HEK293 (cell line): Measurements from ENCODE around the gene ZCCHC10.

Experiments
- CTCF ChIA-PET: fragments of 350-600 bp; formaldehyde crosslinking; extraction: SDS; loops from one replicate; lab custom pipeline; 2021; ENCODE audit warnings: antibody characterized with exemption; lab: Yijun Ruan, JAX
- POLR2A ChIA-PET: fragments of 300-600 bp; formaldehyde crosslinking; extraction: SDS; loops from one replicate; lab custom pipeline; 2020; ENCODE audit warnings: antibody characterized with exemption, inconsistent platforms; lab: Yijun Ruan, JAX
- H3K27ac ChIP-seq: fragments of 200-500 bp; sonication (Bioruptor generic); 2 replicates; pipeline ENCODE4 v1.5.1; 2014; ENCODE audit warnings: low read depth, low read length, control low read depth, inconsistent platforms; ENCODE audit errors: extremely low read depth
- H3K36me3 ChIP-seq, 2 experiments: fragments of 200-500 bp in 1 of 2; sonication (Bioruptor generic) in 1 of 2; 1 replicate in 1 of 2; 2 replicates in 1 of 2; pipeline ENCODE4 v1.5.1; 2014 to 2017; ENCODE audit warnings: inconsistent platforms in 2 of 2, low read length in 2 of 2; ENCODE audit not compliant: control insufficient read depth in 2 of 2, insufficient read depth in 1 of 2
- H3K4me1 ChIP-seq: fragments of 200-500 bp; sonication (Bioruptor generic); 2 replicates; pipeline ENCODE4 v1.5.1; 2014; ENCODE audit warnings: mild to moderate bottlenecking, low read length, inconsistent platforms; ENCODE audit not compliant: control insufficient read depth, insufficient read depth
- H3K4me3 ChIP-seq: 2 replicates; pipeline ENCODE4 v1.5.1; 2011; ENCODE audit warnings: low read depth, mild to moderate bottlenecking, control low read depth, low read length, moderate library complexity
- H3K9me3 ChIP-seq: fragments of 200-500 bp; sonication (Bioruptor generic); 2 replicates; pipeline ENCODE4 v1.5.1; 2014; ENCODE audit warnings: low read depth, low read length, inconsistent platforms; ENCODE audit not compliant: control insufficient read depth, insufficient read depth
- GFI1B ChIP-seq: fragments of 450-650 bp; formaldehyde crosslinking; IDR thresholded peaks from 2 replicates; pipeline ENCODE4 v1.5.1; 2016; ENCODE audit warnings: missing biosample characterization, missing genetic modification characterization
- GLIS2 ChIP-seq: fragments of 450-650 bp; formaldehyde crosslinking; IDR thresholded peaks from 2 replicates; pipeline ENCODE4 v1.5.1; 2016; ENCODE audit warnings: missing biosample characterization, missing genetic modification characterization
- KLF17 ChIP-seq: fragments of 450-650 bp; formaldehyde crosslinking; IDR thresholded peaks from 2 replicates; pipeline ENCODE4 v1.5.1; 2016; ENCODE audit warnings: missing biosample characterization, missing genetic modification characterization
- PRDM4 ChIP-seq: fragments of 450-650 bp; formaldehyde crosslinking; IDR thresholded peaks from 2 replicates; pipeline ENCODE4 v1.5.1; 2017; ENCODE audit warnings: missing biosample characterization, missing genetic modification characterization
- SCRT1 ChIP-seq: fragments of 450-650 bp; formaldehyde crosslinking; IDR thresholded peaks from 2 replicates; pipeline ENCODE4 v1.5.1; 2016; ENCODE audit warnings: missing biosample characterization, missing genetic modification characterization, borderline replicate concordance
- SETDB1 ChIP-seq: IDR thresholded peaks from one replicate; pipeline ENCODE4 v1.6.1; 2017; ENCODE audit warnings: mild to moderate bottlenecking, low read length, moderate library complexity, mixed read lengths; ENCODE audit not compliant: insufficient read length
- ZBTB10 ChIP-seq: fragments of 450-650 bp; formaldehyde crosslinking; IDR thresholded peaks from 2 replicates; pipeline ENCODE4 v1.5.1; 2016; ENCODE audit warnings: missing biosample characterization, missing genetic modification characterization
- ZBTB48 ChIP-seq: fragments of 450-650 bp; formaldehyde crosslinking; IDR thresholded peaks from 2 replicates; pipeline ENCODE4 v1.5.1; 2016; ENCODE audit warnings: missing biosample characterization, missing genetic modification characterization
- ZNF155 ChIP-seq: fragments of 450-650 bp; formaldehyde crosslinking; IDR thresholded peaks from 2 replicates; pipeline ENCODE4 v1.5.1; 2016; ENCODE audit warnings: missing biosample characterization, missing genetic modification characterization
- ZNF184 ChIP-seq: fragments of 450-650 bp; IDR thresholded peaks from 2 replicates; pipeline ENCODE4 v1.5.1; 2018; ENCODE audit warnings: missing biosample characterization, mild to moderate bottlenecking, missing genetic modification characterization
- ZNF19 ChIP-seq: fragments of 450-650 bp; formaldehyde crosslinking; IDR thresholded peaks from 2 replicates; pipeline ENCODE4; 2016; ENCODE audit warnings: missing biosample characterization, missing genetic modification characterization, low read depth
- ZNF223 ChIP-seq: fragments of 450-650 bp; formaldehyde crosslinking; IDR thresholded peaks from 2 replicates; pipeline ENCODE4 v1.5.1; 2016; ENCODE audit warnings: missing biosample characterization, missing genetic modification characterization
- ZNF302 ChIP-seq: fragments of 450-650 bp; formaldehyde crosslinking; IDR thresholded peaks from 2 replicates; pipeline ENCODE4 v1.5.1; 2016; ENCODE audit warnings: missing biosample characterization, missing genetic modification characterization, low read depth
- ZNF398 ChIP-seq: fragments of 450-650 bp; formaldehyde crosslinking; IDR thresholded peaks from 2 replicates; pipeline ENCODE4 v1.5.1; 2017; ENCODE audit warnings: missing biosample characterization, missing genetic modification characterization
- ZNF529 ChIP-seq: fragments of 450-650 bp; formaldehyde crosslinking; IDR thresholded peaks from 2 replicates; pipeline ENCODE4 v1.5.1; 2017; ENCODE audit warnings: missing genetic modification characterization, missing biosample characterization; ENCODE audit not compliant: insufficient replicate concordance
- ZNF600 ChIP-seq: fragments of 450-650 bp; formaldehyde crosslinking; IDR thresholded peaks from 2 replicates; pipeline ENCODE4 v1.5.1; 2016; ENCODE audit warnings: missing biosample characterization, missing genetic modification characterization
- ZNF639 ChIP-seq: fragments of 450-650 bp; formaldehyde crosslinking; IDR thresholded peaks from 2 replicates; pipeline ENCODE4 v1.5.1; 2016; ENCODE audit warnings: missing biosample characterization, missing genetic modification characterization
- ZNF777 ChIP-seq: fragments of 450-650 bp; formaldehyde crosslinking; IDR thresholded peaks from 2 replicates; pipeline ENCODE4 v1.5.1; 2017; ENCODE audit warnings: missing biosample characterization, missing genetic modification characterization, borderline replicate concordance

Gene ZCCHC10

GRCh38 chr5:133017964-133018363 lies 8.4 kb downstream of the ZCCHC10 start:
- no peak for TF ChIP-seq SCRT1
- no peak for TF ChIP-seq GLIS2 (tag by site-specific recombination)
- TF ChIP-seq ZNF529 (tag by site-specific recombination), result no peak
- TF ChIP-seq ZNF398 (tag by site-specific recombination), result no peak
- TF ChIP-seq KLF17, result no peak
- TF ChIP-seq ZNF302 (tag by site-specific recombination), result no peak
- no peak for TF ChIP-seq ZNF184
- TF ChIP-seq ZNF155 (tag by site-specific recombination), result no peak
- no peak for TF ChIP-seq ZNF777 (tag by site-specific recombination)
- TF ChIP-seq PRDM4, result no peak
- TF ChIP-seq ZBTB48 (tag by site-specific recombination), result no peak
- TF ChIP-seq ZNF223 (tag by site-specific recombination), result no peak
- TF ChIP-seq ZNF19 (tag by site-specific recombination), result no peak
- TF ChIP-seq ZNF639 (tag by site-specific recombination), result no peak
- no peak for TF ChIP-seq GFI1B (tag by site-specific recombination)
- TF ChIP-seq SETDB1, result no peak
- TF ChIP-seq ZBTB10 (tag by site-specific recombination), result no peak
- TF ChIP-seq ZNF600 (tag by site-specific recombination), result no peak
- Histone ChIP-seq H3K9me3 (no peaks in the 10 kb centered on the region), H3K36me3 (peaks cover 27 to 35% of the 10 kb centered on the region in 2 experiments; a peak in 2 of 3 replicates), H3K4me3 (no peak overlapping the region), H3K4me1 (no peaks in the 10 kb centered on the region), H3K27ac (no peak overlapping the region)
- CTCF ChIA-PET, result interaction anchor here (0.6 to 0.7 kb wide), 2 partner anchors 35 to 775 kb away, joined by 3 to 4 read pairs; no protein-coding TSS in a partner anchor
- POLR2A ChIA-PET, result no interaction called here
